RWPE2 (cell line): ENCODE measurements around the gene TLR6.

Experiments
- ATAC-seq: fragments of 200-7000 bp; cut with Tn5 transposase; 3 replicates; pipeline ENCODE4 v1.9.1; 2021; ENCODE audit warnings: low read depth
- DNase-seq: peaks from one replicate; pipeline ENCODE4 v3.0.0-alpha.2; 2020; ENCODE audit warnings: low spot score
- H3K27ac ChIP-seq: fragments of 450-650 bp; 2 replicates; pipeline ENCODE4 v1.5.1; 2017; ENCODE audit warnings: mild to moderate bottlenecking; ENCODE audit not compliant: poor library complexity, severe bottlenecking
- H3K27me3 ChIP-seq: fragments of 250-450 bp; sonication (Bioruptor Pico); 2 replicates; pipeline ENCODE4 v1.5.1; 2021; ENCODE audit warnings: mild to moderate bottlenecking, moderate library complexity; ENCODE audit not compliant: insufficient read depth, poor library complexity, severe bottlenecking
- H3K36me3 ChIP-seq: fragments of 250-450 bp; sonication (Bioruptor Pico); 2 replicates; pipeline ENCODE4 v1.5.1; 2020; ENCODE audit warnings: low read depth, mild to moderate bottlenecking, moderate library complexity
- H3K4me1 ChIP-seq: fragments of 250-450 bp; sonication (Bioruptor Pico); 2 replicates; pipeline ENCODE4 v1.5.1; 2021; ENCODE audit warnings: mild to moderate bottlenecking, moderate library complexity; ENCODE audit not compliant: insufficient read depth, poor library complexity, severe bottlenecking
- H3K4me3 ChIP-seq: fragments of 250-450 bp; sonication (Bioruptor Pico); 2 replicates; pipeline ENCODE4 v1.5.1; 2021; ENCODE audit warnings: mild to moderate bottlenecking, moderate library complexity; ENCODE audit not compliant: severe bottlenecking
- H3K9me3 ChIP-seq: fragments of 250-450 bp; sonication (Bioruptor Pico); 2 replicates; pipeline ENCODE4 v1.5.1; 2021; ENCODE audit warnings: mild to moderate bottlenecking, moderate library complexity; ENCODE audit not compliant: severe bottlenecking
- CTCF ChIP-seq: fragments of 450-650 bp; IDR thresholded peaks from one replicate; pipeline ENCODE4 v1.5.1; 2017; ENCODE audit warnings: mild to moderate bottlenecking, moderate library complexity; ENCODE audit not compliant: poor library complexity, severe bottlenecking

The TLR6 gene

GRCh38 chr4:38902695-38903094 lies 46.1 kb upstream of the TLR6 start:
- peak; percentile 56 for TF ChIP-seq CTCF
- no peak overlapping the region for H3K4me3 ChIP-seq
- peaks cover 76% of the 10 kb centered on the region for H3K36me3 ChIP-seq
- no peaks in the 10 kb centered on the region for H3K4me1 ChIP-seq
- H3K27ac ChIP-seq: no peak overlapping the region
- no peaks in the 10 kb centered on the region for H3K27me3 ChIP-seq
- DNase-seq: no peak
- H3K9me3 ChIP-seq: no peaks in the 10 kb centered on the region
- peak; percentile 64 for ATAC-seq

- H3K9me3 ChIP-seq: no peaks in the 10 kb centered on the region
- ATAC-seq (no peak), DNase-seq (no peak)
- H3K27me3 ChIP-seq: no peaks in the 10 kb centered on the region
- H3K27ac ChIP-seq: no peak overlapping the region
- peaks cover 76% of the 10 kb centered on the region for H3K36me3 ChIP-seq
- TF ChIP-seq CTCF: no peak
- no peaks in the 10 kb centered on the region for H3K4me1 ChIP-seq
- H3K4me3 ChIP-seq: no peak overlapping the region
These were observed 45.6 kb upstream of the TLR6 start for GRCh38 chr4:38902221-38902620.

- ATAC-seq (no peak), DNase-seq (no peak)
- no peak for TF ChIP-seq CTCF
- Histone ChIP-seq H3K4me3 (no peak overlapping the region), H3K27me3 (no peaks in the 10 kb centered on the region), H3K27ac (no peak overlapping the region), H3K9me3 (no peaks in the 10 kb centered on the region), H3K4me1 (no peaks in the 10 kb centered on the region), H3K36me3 (peaks cover 60% of the 10 kb centered on the region)
These were observed 41.6 kb upstream of the TLR6 start for GRCh38 chr4:38898245-38898644.

- no peaks in the 10 kb centered on the region for H3K4me1 ChIP-seq
- H3K27ac ChIP-seq: no peak overlapping the region
- no peak overlapping the region for H3K4me3 ChIP-seq
- H3K9me3 ChIP-seq: no peaks in the 10 kb centered on the region
- ATAC-seq (no peak), DNase-seq (no peak)
- H3K36me3 ChIP-seq: peaks cover 60% of the 10 kb centered on the region
- no peak for TF ChIP-seq CTCF
- no peaks in the 10 kb centered on the region for H3K27me3 ChIP-seq
These were observed 40.3 kb upstream of the TLR6 start for GRCh38 chr4:38896940-38897339.

- DNase-seq (no peak), ATAC-seq (no peak)
- Histone ChIP-seq H3K36me3 (peaks cover 65% of the 10 kb centered on the region), H3K4me1 (peaks cover 11% of the 10 kb centered on the region), H3K9me3 (no peaks in the 10 kb centered on the region), H3K4me3 (no peak overlapping the region), H3K27me3 (no peaks in the 10 kb centered on the region), H3K27ac (no peak overlapping the region)
- no peak for TF ChIP-seq CTCF
These were observed 37.8 kb upstream of the TLR6 start for GRCh38 chr4:38894322-38894982.
